Neural progenitor cell (in vitro differentiated cells): ENCODE data around the gene DAB2. TPM values are rescaled to one million over a fixed set of nuclear protein-coding genes. Genes with fewer than 3 reads are reported as not detected.

Experiments
- DNase-seq: peaks from one replicate; pipeline ENCODE4 v3.0.0-alpha.2; 2016; ENCODE audit warnings: low spot score
- H2AFZ ChIP-seq: fragments of 200-600 bp; sonication (generic); replicated peaks from 2 replicates; pipeline ENCODE4 v1.6.1; 2016; ENCODE audit warnings: antibody characterized with exemption
- H3F3A ChIP-seq: fragments of 200-600 bp; sonication (generic); 2 replicates; pipeline ENCODE4 v1.6.1; 2016; ENCODE audit warnings: antibody characterized with exemption, low read depth
- H3K27ac ChIP-seq: fragments of 200-600 bp; sonication (generic); 2 replicates; pipeline ENCODE4 v1.5.1; 2016; ENCODE audit warnings: mild to moderate bottlenecking
- H3K27me3 ChIP-seq: fragments of 200-600 bp; sonication (generic); 2 replicates; pipeline ENCODE4 v1.6.1; 2016; ENCODE audit warnings: mild to moderate bottlenecking, moderate library complexity
- H3K36me3 ChIP-seq: fragments of 200-600 bp; sonication (generic); 2 replicates; pipeline ENCODE4 v1.5.1; 2016
- H3K4me1 ChIP-seq: fragments of 200-600 bp; sonication (generic); 2 replicates; pipeline ENCODE4 v1.6.1; 2016; ENCODE audit warnings: mixed run types
- H3K4me2 ChIP-seq: fragments of 200-600 bp; sonication (generic); 2 replicates; pipeline ENCODE4 v1.6.1; 2016
- H3K4me3 ChIP-seq: fragments of 200-600 bp; sonication (generic); 2 replicates; pipeline ENCODE4 v1.5.1; 2016
- H3K79me2 ChIP-seq: fragments of 200-600 bp; sonication (generic); 2 replicates; pipeline ENCODE4 v1.6.1; 2016; ENCODE audit warnings: low read depth
- H3K9ac ChIP-seq: fragments of 200-600 bp; sonication (generic); 2 replicates; pipeline ENCODE4 v1.6.1; 2016
- H3K9me3 ChIP-seq: fragments of 200-600 bp; sonication (generic); 2 replicates; pipeline ENCODE4 v1.5.1; 2016; ENCODE audit warnings: low read depth
- H4K20me1 ChIP-seq: fragments of 200-600 bp; sonication (generic); 2 replicates; pipeline ENCODE4 v1.6.1; 2016; ENCODE audit warnings: low read depth
- H3K27ac Mint-ChIP-seq: 3 replicates; pipeline ENCODE4 v1.8.0; 2021; ENCODE audit warnings: mixed read lengths
- H3K27me3 Mint-ChIP-seq: 2 replicates; pipeline ENCODE4 v1.8.0; 2022; ENCODE audit warnings: low read depth, mild to moderate bottlenecking, inconsistent platforms, moderate library complexity, mixed read lengths; ENCODE audit not compliant: insufficient read depth
- H3K36me3 Mint-ChIP-seq: 3 replicates; pipeline ENCODE4 v1.8.0; 2021; ENCODE audit warnings: mixed read lengths
- H3K4me1 Mint-ChIP-seq: 3 replicates; pipeline ENCODE4 v1.8.0; 2021; ENCODE audit warnings: mixed read lengths
- H3K4me3 Mint-ChIP-seq: 3 replicates; pipeline ENCODE4 v1.8.0; 2021; ENCODE audit warnings: mild to moderate bottlenecking, moderate library complexity, mixed read lengths
- H3K9me3 Mint-ChIP-seq: 3 replicates; pipeline ENCODE4 v1.8.0; 2020; ENCODE audit warnings: mixed read lengths
- CTCF ChIP-seq: fragments of 200-600 bp; sonication (generic); IDR thresholded peaks from 2 replicates; pipeline ENCODE4 v1.5.1; 2017; ENCODE audit warnings: antibody characterized with exemption, mild to moderate bottlenecking
- EZH2 ChIP-seq: fragments of 200-600 bp; sonication (generic); IDR thresholded peaks from 2 replicates; pipeline ENCODE4 v1.6.1; 2017; ENCODE audit warnings: antibody characterized with exemption, mild to moderate bottlenecking, moderate library complexity
- EZH2phosphoT487 ChIP-seq: fragments of 200-600 bp; sonication (generic); IDR thresholded peaks from 2 replicates; pipeline ENCODE4 v1.6.1; 2017; ENCODE audit warnings: antibody characterized with exemption
- total RNA-seq: library from RNA; depleted of rRNA; stranded (reverse); fragments of >200 nt; gene quantifications from 2 replicates; pipeline ENCODE4 v1.2.3, GENCODE V29; 2015; ENCODE audit warnings: low replicate concordance

The DAB2 gene
- total RNA-seq, 1 donor from 2014 or later = 9.9 TPM

- Histone ChIP-seq H3F3A (no peaks in the 10 kb centered on the region), H3K27me3 (no peaks in the 10 kb centered on the region), H3K36me3 (no peaks in the 10 kb centered on the region), H3K79me2 (no peaks in the 10 kb centered on the region), H3K4me2 (no peak overlapping the region), H3K4me3 (no peak overlapping the region), H4K20me1 (no peaks in the 10 kb centered on the region), H2AFZ (no peak overlapping the region), H3K9me3 (no peaks in the 10 kb centered on the region), H3K27ac (no peak overlapping the region), H3K4me1 (peaks cover 3% of the 10 kb centered on the region), H3K9ac (no peak overlapping the region)
- no peak for TF ChIP-seq EZH2phosphoT487
- Mint-ChIP-seq H3K4me3 (no peak overlapping the region), H3K9me3 (no peaks in the 10 kb centered on the region), H3K36me3 (peaks cover 2% of the 10 kb centered on the region), H3K27me3 (no peaks in the 10 kb centered on the region), H3K27ac (no peak overlapping the region), H3K4me1 (no peaks in the 10 kb centered on the region)
- no peak for DNase-seq
Observed at GRCh38 chr5:39395521-39395920, 29.3 kb downstream of the DAB2 start.

- no peaks in the 10 kb centered on the region for H3K27me3 ChIP-seq
- H3K9ac ChIP-seq = no peak overlapping the region
- Mint-ChIP-seq H3K27ac (no peak overlapping the region), H3K9me3 (no peaks in the 10 kb centered on the region), H3K27me3 (no peaks in the 10 kb centered on the region), H3K4me3 (no peak overlapping the region), H3K36me3 (peaks cover 2% of the 10 kb centered on the region), H3K4me1 (no peaks in the 10 kb centered on the region)
- no peaks in the 10 kb centered on the region for H3K36me3 ChIP-seq
- H3K4me2 ChIP-seq = no peak overlapping the region
- no peaks in the 10 kb centered on the region for H3K9me3 ChIP-seq
- no peaks in the 10 kb centered on the region for H4K20me1 ChIP-seq
- no peak overlapping the region for H3K27ac ChIP-seq
- TF ChIP-seq EZH2 (no peak), EZH2phosphoT487 (no peak), CTCF (no peak)
- H3K4me3 ChIP-seq = no peak overlapping the region
- DNase-seq = no peak
- peaks cover 3% of the 10 kb centered on the region for H3K4me1 ChIP-seq
- no peak overlapping the region for H2AFZ ChIP-seq
- H3F3A ChIP-seq = no peaks in the 10 kb centered on the region
- no peaks in the 10 kb centered on the region for H3K79me2 ChIP-seq
Observed at GRCh38 chr5:39394946-39395345, 29.8 kb downstream of the DAB2 start.

GRCh38 chr5:39390945-39391344 lies 33.8 kb downstream of the DAB2 start:
- Histone ChIP-seq H3F3A (no peaks in the 10 kb centered on the region), H3K9me3 (no peaks in the 10 kb centered on the region), H3K4me2 (no peak overlapping the region), H2AFZ (no peak overlapping the region), H4K20me1 (no peaks in the 10 kb centered on the region), H3K27me3 (no peaks in the 10 kb centered on the region), H3K4me3 (no peak overlapping the region), H3K27ac (no peak overlapping the region), H3K4me1 (peaks cover 3% of the 10 kb centered on the region), H3K36me3 (no peaks in the 10 kb centered on the region), H3K79me2 (no peaks in the 10 kb centered on the region), H3K9ac (no peak overlapping the region)
- no peak for DNase-seq
- no peaks in the 10 kb centered on the region for H3K27me3 Mint-ChIP-seq
- H3K9me3 Mint-ChIP-seq = no peaks in the 10 kb centered on the region
- H3K4me1 Mint-ChIP-seq = no peaks in the 10 kb centered on the region
- H3K4me3 Mint-ChIP-seq = no peak overlapping the region
- H3K27ac Mint-ChIP-seq = no peak overlapping the region
- TF ChIP-seq EZH2phosphoT487 (no peak), CTCF (no peak), EZH2 (no peak)
- H3K36me3 Mint-ChIP-seq = peaks cover 2% of the 10 kb centered on the region

- H3K4me1 Mint-ChIP-seq = no peaks in the 10 kb centered on the region
- Histone ChIP-seq H2AFZ (no peak overlapping the region), H3K4me1 (no peaks in the 10 kb centered on the region), H3K27ac (no peak overlapping the region), H3K4me2 (no peak overlapping the region), H3K4me3 (no peak overlapping the region), H4K20me1 (no peaks in the 10 kb centered on the region), H3K36me3 (no peaks in the 10 kb centered on the region), H3K79me2 (no peaks in the 10 kb centered on the region), H3K9ac (no peak overlapping the region), H3F3A (no peaks in the 10 kb centered on the region), H3K27me3 (no peaks in the 10 kb centered on the region), H3K9me3 (no peaks in the 10 kb centered on the region)
- no peak for TF ChIP-seq CTCF
- TF ChIP-seq EZH2 = no peak
- no peak for TF ChIP-seq EZH2phosphoT487
- no peak for DNase-seq
- no peak overlapping the region for H3K27ac Mint-ChIP-seq
- no peak overlapping the region for H3K4me3 Mint-ChIP-seq
- H3K36me3 Mint-ChIP-seq = peaks cover 7% of the 10 kb centered on the region
- H3K9me3 Mint-ChIP-seq = no peaks in the 10 kb centered on the region
- H3K27me3 Mint-ChIP-seq = no peaks in the 10 kb centered on the region
Observed at GRCh38 chr5:39387293-39387692, 37.5 kb downstream of the DAB2 start.
